ENCODE results near the gene EYA4.

DNA sequence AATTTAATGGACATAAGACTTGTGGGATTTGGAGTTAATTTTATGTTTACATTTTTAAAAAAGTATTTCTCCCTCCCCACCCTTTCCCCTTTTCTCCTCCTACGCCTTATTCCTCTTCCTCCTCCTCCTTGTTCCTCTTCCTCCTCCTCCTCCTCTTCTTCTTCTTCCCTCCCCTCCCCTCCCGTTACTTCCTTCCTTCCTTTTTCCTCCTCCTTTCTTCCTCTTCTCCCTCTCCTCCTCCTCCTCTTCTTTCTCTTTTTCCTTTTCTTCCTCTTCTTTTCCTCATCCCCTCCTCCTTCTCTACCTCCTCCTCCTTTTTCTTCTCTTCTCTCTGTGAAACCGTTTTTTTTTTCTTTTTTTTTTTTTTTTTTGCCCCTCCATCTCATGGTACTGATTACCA is 139.6 kb downstream of the EYA4 start:
- TF ChIP-seq POLR2A (IDR thresholded peaks at IDR 0.05): no peak
- TF ChIP-seq, protein P1, sequence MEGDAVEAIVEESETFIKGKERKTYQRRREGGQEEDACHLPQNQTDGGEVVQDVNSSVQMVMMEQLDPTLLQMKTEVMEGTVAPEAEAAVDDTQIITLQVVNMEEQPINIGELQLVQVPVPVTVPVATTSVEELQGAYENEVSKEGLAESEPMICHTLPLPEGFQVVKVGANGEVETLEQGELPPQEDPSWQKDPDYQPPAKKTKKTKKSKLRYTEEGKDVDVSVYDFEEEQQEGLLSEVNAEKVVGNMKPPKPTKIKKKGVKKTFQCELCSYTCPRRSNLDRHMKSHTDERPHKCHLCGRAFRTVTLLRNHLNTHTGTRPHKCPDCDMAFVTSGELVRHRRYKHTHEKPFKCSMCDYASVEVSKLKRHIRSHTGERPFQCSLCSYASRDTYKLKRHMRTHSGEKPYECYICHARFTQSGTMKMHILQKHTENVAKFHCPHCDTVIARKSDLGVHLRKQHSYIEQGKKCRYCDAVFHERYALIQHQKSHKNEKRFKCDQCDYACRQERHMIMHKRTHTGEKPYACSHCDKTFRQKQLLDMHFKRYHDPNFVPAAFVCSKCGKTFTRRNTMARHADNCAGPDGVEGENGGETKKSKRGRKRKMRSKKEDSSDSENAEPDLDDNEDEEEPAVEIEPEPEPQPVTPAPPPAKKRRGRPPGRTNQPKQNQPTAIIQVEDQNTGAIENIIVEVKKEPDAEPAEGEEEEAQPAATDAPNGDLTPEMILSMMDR (IDR thresholded peaks at IDR 0.05): no peak
- TF ChIP-seq POLR2AphosphoS5 (IDR thresholded peaks at IDR 0.05): no peak

Measured in breast epithelium (tissue), 3 donors.